Epithelial cell of proximal tubule (primary cell): ENCODE data around the gene TJP2. TPM values are rescaled to one million over a fixed set of nuclear protein-coding genes. Genes with fewer than 3 reads are reported as not detected.

Experiments
- DNase-seq: peaks from one replicate; pipeline ENCODE4 v3.0.0-alpha.2; 2011; ENCODE audit warnings: low read depth
- H3K4me3 ChIP-seq: 2 replicates; pipeline ENCODE4 v1.5.1; 2011; ENCODE audit warnings: low read depth, mild to moderate bottlenecking, low read length
- CTCF ChIP-seq: conservative IDR thresholded peaks from 2 replicates; pipeline ENCODE4 v1.5.1; 2012; ENCODE audit warnings: low read depth, mild to moderate bottlenecking, low read length
- total RNA-seq: library from RNA; depleted of rRNA; stranded (reverse); fragments of >200 nt; gene quantifications from 2 replicates; pipeline ENCODE4 v1.2.3, GENCODE V29; 2015

TJP2 gene
- total RNA-seq, 1 donor from 2014 or later, result 335 TPM

GRCh38 chr9:69190086-69190862 is 16.2 kb downstream of the TJP2 start:
- no peak overlapping the region for H3K4me3 ChIP-seq
- no peak for DNase-seq
- no peak for TF ChIP-seq CTCF

- TF ChIP-seq CTCF, result no peak
- no peak overlapping the region for H3K4me3 ChIP-seq
- DNase-seq, result no peak
These were observed 16.7 kb downstream of the TJP2 start for GRCh38 chr9:69190863-69191181.

- H3K4me3 ChIP-seq, result no peak overlapping the region
- no peak for DNase-seq
- TF ChIP-seq CTCF, result no peak
These were observed 17.2 kb downstream of the TJP2 start for GRCh38 chr9:69191231-69191630.

- no peak overlapping the region for H3K4me3 ChIP-seq
- no peak for DNase-seq
- no peak for TF ChIP-seq CTCF
These were observed 18.1 kb downstream of the TJP2 start for GRCh38 chr9:69192214-69192613.

GRCh38 chr9:69193685-69194032 is 19.6 kb downstream of the TJP2 start:
- no peak for DNase-seq
- H3K4me3 ChIP-seq, result no peak overlapping the region
- TF ChIP-seq CTCF, result peak; percentile 37

GRCh38 chr9:69194702-69195418 is 20.8 kb downstream of the TJP2 start:
- TF ChIP-seq CTCF, result no peak
- H3K4me3 ChIP-seq, result no peak overlapping the region
- DNase-seq, result no peak

GRCh38 chr9:69195668-69196067 is 21.6 kb downstream of the TJP2 start:
- no peak overlapping the region for H3K4me3 ChIP-seq
- no peak for TF ChIP-seq CTCF
- DNase-seq, result no peak
